ENCODE measurements around the gene DIPK1C.

Gene DIPK1C

GRCh38 chr18:74459889-74460288 is 2.8 kb upstream of the DIPK1C start:
- TF ChIP-seq, protein P1, sequence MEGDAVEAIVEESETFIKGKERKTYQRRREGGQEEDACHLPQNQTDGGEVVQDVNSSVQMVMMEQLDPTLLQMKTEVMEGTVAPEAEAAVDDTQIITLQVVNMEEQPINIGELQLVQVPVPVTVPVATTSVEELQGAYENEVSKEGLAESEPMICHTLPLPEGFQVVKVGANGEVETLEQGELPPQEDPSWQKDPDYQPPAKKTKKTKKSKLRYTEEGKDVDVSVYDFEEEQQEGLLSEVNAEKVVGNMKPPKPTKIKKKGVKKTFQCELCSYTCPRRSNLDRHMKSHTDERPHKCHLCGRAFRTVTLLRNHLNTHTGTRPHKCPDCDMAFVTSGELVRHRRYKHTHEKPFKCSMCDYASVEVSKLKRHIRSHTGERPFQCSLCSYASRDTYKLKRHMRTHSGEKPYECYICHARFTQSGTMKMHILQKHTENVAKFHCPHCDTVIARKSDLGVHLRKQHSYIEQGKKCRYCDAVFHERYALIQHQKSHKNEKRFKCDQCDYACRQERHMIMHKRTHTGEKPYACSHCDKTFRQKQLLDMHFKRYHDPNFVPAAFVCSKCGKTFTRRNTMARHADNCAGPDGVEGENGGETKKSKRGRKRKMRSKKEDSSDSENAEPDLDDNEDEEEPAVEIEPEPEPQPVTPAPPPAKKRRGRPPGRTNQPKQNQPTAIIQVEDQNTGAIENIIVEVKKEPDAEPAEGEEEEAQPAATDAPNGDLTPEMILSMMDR (IDR thresholded peaks at IDR 0.05; ENCODE audit: borderline replicate concordance, insufficient read depth, low read depth, low read length), result peak; percentile 8; the same call in 1 of the 2 replicates
- H3K4me3 ChIP-seq (ENCODE audit: low read depth, low read length), result no peak overlapping the region

GRCh38 chr18:74457725-74458421 is 765 bp upstream of the DIPK1C start:
- TF ChIP-seq, protein P1 (IDR thresholded peaks at IDR 0.05; ENCODE audit: borderline replicate concordance, insufficient read depth, low read depth, low read length), result no peak
- H3K4me3 ChIP-seq (ENCODE audit: low read depth, low read length), result no peak overlapping the region

DNA sequence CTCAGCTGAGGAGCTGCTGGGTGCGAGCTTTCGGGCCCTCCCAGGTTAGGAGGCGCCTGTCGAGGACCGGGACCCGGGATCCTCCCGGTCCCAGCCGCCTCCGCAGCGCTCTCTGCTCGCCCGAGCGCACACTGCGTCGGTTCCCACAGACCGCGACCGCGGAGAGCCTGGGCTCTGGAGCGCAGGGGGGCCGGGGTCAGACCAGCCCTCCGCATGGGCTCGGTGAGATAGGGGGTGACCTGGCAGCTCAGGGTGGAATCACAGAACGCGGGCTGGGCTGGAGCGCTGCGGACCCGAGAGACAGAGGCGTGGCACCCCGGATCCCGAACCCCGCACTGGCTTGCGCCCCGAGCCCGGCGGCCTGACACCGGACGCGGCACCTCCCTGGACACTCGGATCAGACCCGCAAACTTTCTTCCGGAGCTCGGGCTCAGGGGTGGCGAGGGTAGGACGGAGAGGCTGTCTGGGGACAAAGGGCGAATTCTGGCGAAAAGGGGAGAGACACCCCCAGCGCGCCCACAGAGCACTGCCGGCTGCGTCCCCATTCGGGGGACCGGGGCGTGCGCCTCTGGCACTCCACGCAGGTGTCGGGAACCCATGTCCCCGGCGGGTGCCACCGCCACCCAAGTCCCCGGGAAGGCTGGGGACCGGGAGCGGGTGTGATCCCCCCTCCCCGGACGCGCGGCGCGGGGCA is 612 bp downstream of the DIPK1C start:
- no peak overlapping the region for H3K4me3 ChIP-seq (ENCODE audit: low read depth, low read length)
- TF ChIP-seq, protein P1 (IDR thresholded peaks at IDR 0.05; ENCODE audit: borderline replicate concordance, insufficient read depth, low read depth, low read length), result no peak

DNA sequence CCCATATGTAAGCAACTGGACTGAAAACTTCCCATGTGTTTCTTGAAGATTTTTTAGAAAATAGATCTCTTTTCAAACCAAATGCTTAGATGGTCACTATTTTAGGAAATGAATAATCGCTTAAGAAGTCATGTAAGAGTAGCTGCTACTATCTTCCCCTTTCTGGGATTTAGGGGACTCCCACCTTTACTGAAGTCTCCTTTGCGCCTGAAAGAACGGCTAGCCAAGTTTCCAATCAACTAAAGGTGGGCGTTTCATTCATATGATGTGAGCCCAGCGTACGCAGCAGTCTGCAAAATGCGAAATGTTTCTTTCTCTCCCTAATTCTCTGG is 1.1 kb downstream of the DIPK1C start:
- TF ChIP-seq, protein P1 (IDR thresholded peaks at IDR 0.05; ENCODE audit: borderline replicate concordance, insufficient read depth, low read depth, low read length), result no peak
- no peak overlapping the region for H3K4me3 ChIP-seq (ENCODE audit: low read depth, low read length)

GRCh38 chr18:74455386-74455785 is 1.7 kb downstream of the DIPK1C start:
- H3K4me3 ChIP-seq (ENCODE audit: low read depth, low read length), result no peak overlapping the region
- TF ChIP-seq, protein P1 (IDR thresholded peaks at IDR 0.05; ENCODE audit: borderline replicate concordance, insufficient read depth, low read depth, low read length), result no peak

- no peak overlapping the region for H3K4me3 ChIP-seq (ENCODE audit: low read depth, low read length)
- TF ChIP-seq, protein P1 (IDR thresholded peaks at IDR 0.05; ENCODE audit: borderline replicate concordance, insufficient read depth, low read depth, low read length), result no peak
Measured at GRCh38 chr18:74454279-74454751, 2.8 kb downstream of the DIPK1C start.
